K562 (cell line): ENCODE results near the gene UBXN11. TPM values are rescaled to one million over a fixed set of nuclear protein-coding genes. Genes with fewer than 3 reads are reported as not detected.

Experiments used
- ATF4 ChIP-seq: fragments of 450-650 bp; formaldehyde crosslinking; IDR thresholded peaks from 2 replicates; pipeline ENCODE4 v1.4.0; 2022; ENCODE audit warnings: mild to moderate bottlenecking, moderate library complexity
- CHD1 ChIP-seq: fragments of 200-600 bp; sonication (generic); IDR thresholded peaks from one replicate; pipeline ENCODE4 v1.6.1; 2012; ENCODE audit warnings: mild to moderate bottlenecking, moderate library complexity, low read length, inconsistent platforms
- CTCF ChIP-seq, 3 experiments: IDR thresholded peaks in 2 of 3; conservative IDR thresholded peaks in 1 of 3; 2 replicates each; pipeline ENCODE4 v1.5.1; 2011 to 2012; ENCODE audit warnings: low read length in 3 of 3, mild to moderate bottlenecking in 3 of 3, control low read depth in 2 of 3, improper control_type of control experiment in 1 of 3, inconsistent platforms in 1 of 3, low read depth in 1 of 3, mixed read lengths in 1 of 3, moderate library complexity in 1 of 3; ENCODE audit not compliant: insufficient read depth in 2 of 3
- DIDO1 ChIP-seq: fragments of 450-650 bp; IDR thresholded peaks from 2 replicates; pipeline ENCODE4 v1.6.1; 2016; ENCODE audit warnings: low read depth, missing biosample characterization, missing genetic modification characterization
- ESRRB ChIP-seq: fragments of 250-450 bp; sonication (Bioruptor Pico); IDR thresholded peaks from 2 replicates; pipeline ENCODE4 v1.5.0; 2020; ENCODE audit warnings: mild to moderate bottlenecking, moderate library complexity, borderline replicate concordance
- FOS ChIP-seq: IDR thresholded peaks from 3 replicates; pipeline ENCODE4 v1.6.1; 2011; ENCODE audit not compliant: insufficient read length; ENCODE audit errors: extremely low read depth
- HDAC8 ChIP-seq: fragments of 450-650 bp; IDR thresholded peaks from 2 replicates; pipeline ENCODE4 v1.6.1; 2016; ENCODE audit warnings: mild to moderate bottlenecking, missing genetic modification characterization, moderate library complexity, missing compliant biosample characterization
- HMGN3 ChIP-seq: IDR thresholded peaks from 2 replicates; pipeline ENCODE4 v1.6.1; 2011; ENCODE audit warnings: borderline replicate concordance, low read depth, mild to moderate bottlenecking, mixed read lengths, low read length; ENCODE audit not compliant: insufficient read length; ENCODE audit errors: extremely low read depth
- ILK ChIP-seq: fragments of 450-650 bp; IDR thresholded peaks from 2 replicates; pipeline ENCODE4 v1.6.1; 2016; ENCODE audit warnings: missing genetic modification characterization, low read depth, mild to moderate bottlenecking, missing compliant biosample characterization, moderate library complexity, borderline replicate concordance
- IRF2 ChIP-seq: sonication (generic); formaldehyde crosslinking; IDR thresholded peaks from 2 replicates; pipeline ENCODE4 v1.8.1; 2022; ENCODE audit warnings: mild to moderate bottlenecking, missing genetic modification reagents
- LEF1 ChIP-seq: fragments of 450-650 bp; IDR thresholded peaks from 2 replicates; pipeline ENCODE4 v1.6.1; 2016; ENCODE audit warnings: mild to moderate bottlenecking
- MTA2 ChIP-seq: fragments of 450-650 bp; IDR thresholded peaks from 2 replicates; pipeline ENCODE4 v1.6.1; 2016; ENCODE audit warnings: low read depth
- MXD1 ChIP-seq: fragments of 250-450 bp; sonication (Bioruptor Pico); IDR thresholded peaks from 2 replicates; pipeline ENCODE4 v1.8.0; 2021; ENCODE audit warnings: borderline replicate concordance, mild to moderate bottlenecking, moderate library complexity; ENCODE audit not compliant: poor library complexity, severe bottlenecking
- SOX6 ChIP-seq: fragments of 450-650 bp; IDR thresholded peaks from 2 replicates; pipeline ENCODE4 v1.6.1; 2014; ENCODE audit warnings: mild to moderate bottlenecking
- SP1 ChIP-seq: sonication (generic); formaldehyde crosslinking; IDR thresholded peaks from 2 replicates; pipeline ENCODE4 v1.8.1; 2022; ENCODE audit warnings: mild to moderate bottlenecking, missing genetic modification reagents
- SUPT5H ChIP-seq: fragments of 450-650 bp; IDR thresholded peaks from 2 replicates; pipeline ENCODE4 v1.6.1; 2016
- ZBTB33 ChIP-seq: sonication (generic); formaldehyde crosslinking; IDR thresholded peaks from 2 replicates; pipeline ENCODE4 v1.8.1; 2023; ENCODE audit warnings: mild to moderate bottlenecking, missing genetic modification reagents
- ZBTB34 ChIP-seq: fragments of 250-450 bp; sonication (Bioruptor Pico); IDR thresholded peaks from 2 replicates; pipeline ENCODE4 v1.8.0; 2021; ENCODE audit warnings: mild to moderate bottlenecking, moderate library complexity
- polyA plus RNA-seq, 8 experiments: library from polyadenylated mRNA; depleted of rRNA in 4 of 8; stranded (reverse) in 5 of 8; unstranded in 3 of 8; fragments of >200 nt; fragmentation: Nextera tagmentation in 2 of 8; fragmentation: Illumina TruSeq in 1 of 8; extraction: Ambion mirVana in 2 of 8; extraction: Trizol in 1 of 8; gene quantifications; 2 replicates each; pipeline versions ENCODE4 v1.2.1 to v1.2.3, GENCODE V29; 2011 to 2014; ENCODE audit warnings: inconsistent platforms in 1 of 8, missing spikeins in 1 of 8
- total RNA-seq, 7 experiments: library from RNA; depleted of rRNA in 6 of 7; stranded (reverse); fragments of >200 nt in 6 of 7; fragmentation: Illumina TruSeq in 2 of 7; extraction: Trizol in 2 of 7; gene quantifications; 2 replicates each; pipeline versions ENCODE4 v1.2.1 to v1.2.3, GENCODE V29; 2011 to 2021; ENCODE audit warnings: low replicate concordance in 1 of 7

Gene UBXN11
- total and polyA plus RNA-seq, 9 of the 15 experiments (the other 6 are each of a cell fraction or from before 2014, with no cell fraction given): 0.48 to 34.3 (median 11.3) TPM

- TF ChIP-seq ILK (tag) (no peak), SUPT5H (peak; percentile 42), HMGN3 (peak; percentile 29), FOS (no peak), LEF1 (no peak), ZBTB33 (CRISPR knock-in tag) (0 out of 2 replicates have a peak, but pooled peaks have one; percentile 10), CTCF (IDR thresholded peaks at IDR 0.05 in 2 of 3, conservative IDR thresholded peaks at IDR 0.05 in 1 of 3; ENCODE audit: insufficient read depth in 2 of 3, low read depth in 1 of 3, low read length in 3 of 3) (no peak), MTA2 (no peak), ATF4 (CRISPR knock-in tag) (no peak), SOX6 (no peak), HDAC8 (tag) (no peak), IRF2 (CRISPR knock-in tag) (no peak), SP1 (CRISPR knock-in tag) (no peak), ESRRB (CRISPR knock-in tag) (0 out of 2 replicates have a peak, but pooled peaks have one; percentile 40), DIDO1 (tag) (no peak), MXD1 (CRISPR knock-in tag) (no peak), ZBTB34 (no peak), CHD1 (no peak)
Observed at GRCh38 chr1:26282401-26282918, 24.0 kb downstream of the UBXN11 start (continued).
